Mammary epithelial cell (primary cell): ENCODE results near the gene PTPRC.

Source experiments
- EZH2 ChIP-seq: IDR thresholded peaks from 2 replicates; pipeline ENCODE4 v1.6.1; 2012; ENCODE audit warnings: low read length, inconsistent platforms, borderline replicate concordance
- TF ChIP-seq, protein P1 (sequence below), 2 donors: IDR thresholded peaks in 1 of 2; conservative IDR thresholded peaks in 1 of 2; 2 replicates each; pipeline ENCODE4 v1.5.1; 2011 to 2012; ENCODE audit warnings: inconsistent platforms in 2 of 2, low read length in 2 of 2, mild to moderate bottlenecking in 2 of 2, control low read depth in 1 of 2, low read depth in 1 of 2; ENCODE audit not compliant: insufficient read depth in 1 of 2; ENCODE audit errors: extremely low read depth in 1 of 2

DNA sequence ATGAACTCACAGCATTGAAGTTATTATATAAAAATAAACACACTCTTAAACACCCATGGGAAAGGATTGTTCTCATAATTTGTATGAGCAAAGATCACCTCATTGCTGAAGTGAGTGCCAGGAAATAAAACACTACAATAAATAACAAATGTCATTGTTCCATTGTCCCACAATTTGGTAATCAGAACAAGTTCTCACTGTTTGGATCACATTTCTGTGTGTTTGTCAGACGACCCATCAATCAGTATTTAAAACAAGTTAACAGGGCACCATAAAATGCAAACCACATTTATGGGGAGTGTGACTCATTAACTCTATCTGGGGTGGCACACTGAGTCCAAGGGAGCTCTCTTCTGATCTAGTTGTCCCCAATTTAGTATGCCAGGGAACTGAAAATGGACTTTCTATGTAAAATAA lies 124.5 kb downstream of the PTPRC start:
- TF ChIP-seq, protein P1, sequence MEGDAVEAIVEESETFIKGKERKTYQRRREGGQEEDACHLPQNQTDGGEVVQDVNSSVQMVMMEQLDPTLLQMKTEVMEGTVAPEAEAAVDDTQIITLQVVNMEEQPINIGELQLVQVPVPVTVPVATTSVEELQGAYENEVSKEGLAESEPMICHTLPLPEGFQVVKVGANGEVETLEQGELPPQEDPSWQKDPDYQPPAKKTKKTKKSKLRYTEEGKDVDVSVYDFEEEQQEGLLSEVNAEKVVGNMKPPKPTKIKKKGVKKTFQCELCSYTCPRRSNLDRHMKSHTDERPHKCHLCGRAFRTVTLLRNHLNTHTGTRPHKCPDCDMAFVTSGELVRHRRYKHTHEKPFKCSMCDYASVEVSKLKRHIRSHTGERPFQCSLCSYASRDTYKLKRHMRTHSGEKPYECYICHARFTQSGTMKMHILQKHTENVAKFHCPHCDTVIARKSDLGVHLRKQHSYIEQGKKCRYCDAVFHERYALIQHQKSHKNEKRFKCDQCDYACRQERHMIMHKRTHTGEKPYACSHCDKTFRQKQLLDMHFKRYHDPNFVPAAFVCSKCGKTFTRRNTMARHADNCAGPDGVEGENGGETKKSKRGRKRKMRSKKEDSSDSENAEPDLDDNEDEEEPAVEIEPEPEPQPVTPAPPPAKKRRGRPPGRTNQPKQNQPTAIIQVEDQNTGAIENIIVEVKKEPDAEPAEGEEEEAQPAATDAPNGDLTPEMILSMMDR (conservative IDR thresholded peaks at IDR 0.05 in 1 of 2, IDR thresholded peaks at IDR 0.05 in 1 of 2; ENCODE audit: extremely low read depth in 1 of 2, insufficient read depth in 1 of 2, low read depth in 1 of 2, low read length in 2 of 2) = no peak
- no peak for TF ChIP-seq EZH2
